Nephron progenitor cell (in vitro differentiated cells): Measurements from ENCODE around the gene FBXO15.

ENCODE experiments used
- DNase-seq: peaks from one replicate; pipeline ENCODE4 v3.0.0; 2021
- H3K27ac Mint-ChIP-seq: 2 replicates; pipeline ENCODE4 v1.8.0; 2021; ENCODE audit warnings: mild to moderate bottlenecking, moderate library complexity, mixed read lengths
- H3K27me3 Mint-ChIP-seq: 2 replicates; pipeline ENCODE4 v1.8.0; 2021; ENCODE audit warnings: mild to moderate bottlenecking, low read depth, mixed read lengths; ENCODE audit not compliant: poor library complexity
- H3K36me3 Mint-ChIP-seq: 2 replicates; pipeline ENCODE4 v1.8.0; 2021; ENCODE audit warnings: low read depth, mixed read lengths
- H3K4me1 Mint-ChIP-seq: 2 replicates; pipeline ENCODE4 v1.8.0; 2021; ENCODE audit warnings: mixed read lengths
- H3K4me3 Mint-ChIP-seq: 2 replicates; pipeline ENCODE4 v1.8.0; 2021; ENCODE audit warnings: mild to moderate bottlenecking, moderate library complexity, mixed read lengths
- H3K9me3 Mint-ChIP-seq: 2 replicates; pipeline ENCODE4 v1.8.0; 2021; ENCODE audit warnings: mild to moderate bottlenecking, moderate library complexity, mixed read lengths
- CTCF ChIP-seq: fragments of 200-600 bp; sonication (generic); IDR thresholded peaks from 2 replicates; pipeline ENCODE4 v1.5.0; 2021; ENCODE audit warnings: antibody characterized with exemption

FBXO15 gene

GRCh38 chr18:74082742-74083556 is 64.7 kb downstream of the FBXO15 start:
- peaks cover 13% of the 10 kb centered on the region for H3K27me3 Mint-ChIP-seq
- H3K9me3 Mint-ChIP-seq, result peaks cover 8% of the 10 kb centered on the region
- DNase-seq, result no peak
- no peak for TF ChIP-seq CTCF
- no peaks in the 10 kb centered on the region for H3K36me3 Mint-ChIP-seq
- peaks cover 24% of the 10 kb centered on the region for H3K4me1 Mint-ChIP-seq
- no peak overlapping the region for H3K27ac Mint-ChIP-seq
- H3K4me3 Mint-ChIP-seq, result peak overlapping the region; percentile 41

GRCh38 chr18:74081966-74082741 is 65.5 kb downstream of the FBXO15 start:
- H3K36me3 Mint-ChIP-seq, result no peaks in the 10 kb centered on the region
- no peak overlapping the region for H3K27ac Mint-ChIP-seq
- peak; percentile 32 for TF ChIP-seq CTCF
- H3K9me3 Mint-ChIP-seq, result peaks cover under 1% of the 10 kb centered on the region
- peak overlapping the region; percentile 41 for H3K4me3 Mint-ChIP-seq
- peak; percentile 52 for DNase-seq
- peaks cover 24% of the 10 kb centered on the region for H3K4me1 Mint-ChIP-seq
- peaks cover 9% of the 10 kb centered on the region for H3K27me3 Mint-ChIP-seq

GRCh38 chr18:74078257-74078656 is 69.4 kb downstream of the FBXO15 start:
- Mint-ChIP-seq H3K9me3 (no peaks in the 10 kb centered on the region), H3K4me3 (no peak overlapping the region), H3K27me3 (peaks cover 9% of the 10 kb centered on the region), H3K36me3 (no peaks in the 10 kb centered on the region), H3K27ac (no peak overlapping the region), H3K4me1 (peaks cover 13% of the 10 kb centered on the region)
- no peak for DNase-seq
- TF ChIP-seq CTCF, result no peak

GRCh38 chr18:74074668-74075564 is 72.7 kb downstream of the FBXO15 start:
- H3K27me3 Mint-ChIP-seq, result peaks cover 5% of the 10 kb centered on the region
- no peak overlapping the region for H3K27ac Mint-ChIP-seq
- H3K36me3 Mint-ChIP-seq, result no peaks in the 10 kb centered on the region
- H3K9me3 Mint-ChIP-seq, result no peaks in the 10 kb centered on the region
- no peak for DNase-seq
- no peak for TF ChIP-seq CTCF
- no peak overlapping the region for H3K4me3 Mint-ChIP-seq
- no peaks in the 10 kb centered on the region for H3K4me1 Mint-ChIP-seq

GRCh38 chr18:74073957-74074667 is 73.5 kb downstream of the FBXO15 start:
- Mint-ChIP-seq H3K4me3 (no peak overlapping the region), H3K36me3 (no peaks in the 10 kb centered on the region), H3K27ac (no peak overlapping the region), H3K27me3 (peaks cover 5% of the 10 kb centered on the region), H3K9me3 (no peaks in the 10 kb centered on the region), H3K4me1 (no peaks in the 10 kb centered on the region)
- no peak for TF ChIP-seq CTCF
- no peak for DNase-seq
